CD4-positive, alpha-beta T cell treated with Interleukin-15 for 1 hour (primary cell): ENCODE data around the gene POFUT2.

Experiments used
- DNase-seq: peaks from one replicate; pipeline ENCODE4 v3.0.0-alpha.2; 2020

Gene POFUT2

DNA sequence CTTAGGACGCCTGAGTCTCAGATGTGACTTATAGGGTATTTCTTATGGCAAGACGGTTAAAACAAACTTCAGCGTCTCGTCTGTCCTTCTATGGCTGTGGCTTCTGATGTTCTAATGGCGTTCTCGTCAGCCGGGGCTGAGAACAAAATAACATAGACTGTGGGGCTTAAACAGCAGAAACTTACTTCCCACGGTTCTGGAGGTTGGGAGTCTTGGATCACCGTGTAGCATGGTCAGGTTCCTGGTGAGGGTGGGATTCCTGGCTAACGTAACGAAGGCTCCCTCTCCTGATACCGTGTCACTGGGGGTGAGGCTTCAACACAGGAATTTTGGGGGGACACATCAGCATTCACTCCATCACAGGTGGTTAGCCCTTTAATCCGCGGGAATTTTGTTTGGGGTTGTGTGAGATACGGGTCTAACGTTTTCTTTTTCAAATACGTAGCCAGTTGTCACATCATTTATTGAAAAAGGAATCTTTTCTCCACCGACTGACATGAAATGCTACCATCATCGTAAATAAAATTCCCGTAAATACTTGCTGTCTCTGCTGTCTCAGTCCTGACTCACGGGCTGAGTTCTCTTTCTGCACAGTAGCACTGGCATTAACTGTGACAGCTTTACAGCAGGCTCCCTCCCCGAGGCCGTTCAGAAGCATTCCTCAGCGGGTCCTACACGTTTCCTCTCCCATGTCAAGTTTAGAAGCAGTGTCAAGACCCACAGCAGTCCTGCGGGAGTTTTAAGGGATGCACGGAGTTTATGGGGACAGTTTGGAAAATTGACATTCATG is 8.1 kb upstream of the POFUT2 start:
- DNase-seq: no peak

- no peak for DNase-seq
Observed at GRCh38 chr21:45294509-45295291, 7.0 kb upstream of the POFUT2 start.

- no peak for DNase-seq
Observed at GRCh38 chr21:45293726-45294401, 6.2 kb upstream of the POFUT2 start.

GRCh38 chr21:45293220-45293725 is 5.6 kb upstream of the POFUT2 start:
- no peak for DNase-seq

DNA sequence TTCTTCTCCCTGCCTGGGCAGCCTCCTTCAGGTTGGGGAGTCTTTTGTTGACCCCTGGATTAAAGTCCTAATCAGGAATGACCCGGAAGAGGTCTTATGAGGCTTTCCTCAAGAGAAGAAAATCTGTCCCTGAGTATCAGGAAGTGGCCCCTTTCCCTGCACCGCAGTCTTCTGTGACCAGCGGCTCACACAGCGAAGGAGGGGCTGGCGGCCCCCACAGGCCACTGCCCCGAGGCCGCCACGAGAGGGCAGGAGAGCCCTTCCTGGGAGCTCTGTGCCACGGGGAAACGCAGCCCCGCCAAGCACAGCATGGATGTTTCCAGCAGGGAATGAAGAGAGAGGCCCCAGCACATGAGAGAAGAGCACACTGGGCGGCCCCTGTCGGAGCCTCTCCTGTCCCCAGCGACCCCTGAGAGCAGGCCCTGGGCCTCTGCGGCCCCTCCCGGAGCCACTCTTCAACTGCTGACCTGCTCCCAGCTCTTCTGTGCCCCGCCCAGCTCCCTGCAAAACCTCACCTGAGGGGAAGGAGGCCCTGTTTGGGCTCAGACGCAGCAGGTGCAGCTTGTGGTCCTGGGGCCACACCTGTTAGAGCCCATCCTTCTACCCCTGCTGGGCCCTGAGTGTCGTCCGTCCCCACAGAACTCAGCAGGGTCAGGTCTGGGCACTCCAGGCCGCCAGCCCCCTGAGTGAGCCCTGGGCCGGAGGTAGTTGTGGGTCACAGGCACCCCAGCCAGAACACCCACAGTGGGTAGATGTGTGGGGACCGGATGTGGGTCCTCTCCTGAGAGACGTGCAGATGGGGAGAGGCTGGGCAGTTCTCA is 4.9 kb upstream of the POFUT2 start:
- DNase-seq: peak; percentile 74

DNA sequence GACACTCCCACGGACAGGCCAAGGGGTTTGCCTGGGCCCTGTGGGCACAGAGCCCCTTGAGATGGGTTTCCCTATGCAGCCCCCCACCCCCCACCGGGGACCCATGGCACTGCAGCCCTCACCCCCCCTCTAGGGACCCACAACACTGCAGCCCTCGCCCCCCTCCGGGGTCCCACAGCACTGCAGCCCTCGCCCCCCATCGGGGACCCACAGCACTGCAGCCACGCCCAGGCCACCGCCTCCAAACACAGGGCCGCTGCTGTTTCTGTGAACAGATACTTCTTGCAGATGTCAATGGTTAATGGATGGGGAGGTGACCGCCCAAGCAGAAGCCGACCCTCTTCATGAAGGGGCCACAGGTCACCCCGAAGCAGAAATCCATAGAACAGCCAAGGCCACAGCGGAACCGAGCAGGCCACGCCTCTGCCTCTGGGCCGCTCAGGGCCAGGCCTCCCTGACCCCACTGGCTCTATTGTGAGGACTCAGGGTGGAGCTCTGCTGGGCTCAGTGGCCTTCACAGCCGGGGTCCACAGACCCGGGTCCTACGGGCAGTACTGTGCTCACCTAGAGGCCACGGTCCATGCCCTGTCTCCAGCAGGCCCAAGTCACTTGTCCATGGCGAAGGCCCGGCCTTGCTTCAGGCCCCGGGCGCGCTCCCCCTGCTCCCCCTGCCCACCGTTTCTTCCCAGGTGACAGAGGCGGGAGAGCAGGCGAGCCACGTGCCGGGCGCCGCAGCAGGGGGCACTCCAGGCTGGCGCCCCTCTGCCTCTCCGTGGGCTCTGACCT is 4.1 kb upstream of the POFUT2 start:
- DNase-seq: no peak

GRCh38 chr21:45290948-45291612 is 3.4 kb upstream of the POFUT2 start:
- no peak for DNase-seq

GRCh38 chr21:45289655-45290515 is 2.2 kb upstream of the POFUT2 start:
- DNase-seq: no peak

GRCh38 chr21:45289134-45289533 is 1.4 kb upstream of the POFUT2 start:
- no peak for DNase-seq

DNA sequence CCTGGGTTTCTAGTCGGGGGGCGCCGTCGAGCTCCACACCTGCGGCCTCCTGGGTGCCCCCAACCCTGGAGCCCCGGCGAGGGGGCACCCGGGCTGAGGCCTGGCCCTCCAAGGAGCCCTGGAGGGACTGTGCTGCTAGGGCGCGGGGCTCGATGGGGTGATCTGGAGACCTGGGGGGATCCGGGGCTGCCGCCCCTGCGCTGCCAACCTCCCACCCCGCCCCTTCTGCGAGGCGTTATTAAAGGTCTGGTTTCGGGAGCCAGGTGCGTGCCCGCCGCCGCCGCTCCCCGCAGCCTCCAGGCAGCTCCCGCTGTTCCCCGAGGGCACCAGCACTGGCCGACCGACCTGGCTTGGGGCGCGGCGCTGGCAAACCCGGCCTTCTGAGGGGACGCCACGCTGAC is 746 bp upstream of the POFUT2 start:
- no peak for DNase-seq

DNA sequence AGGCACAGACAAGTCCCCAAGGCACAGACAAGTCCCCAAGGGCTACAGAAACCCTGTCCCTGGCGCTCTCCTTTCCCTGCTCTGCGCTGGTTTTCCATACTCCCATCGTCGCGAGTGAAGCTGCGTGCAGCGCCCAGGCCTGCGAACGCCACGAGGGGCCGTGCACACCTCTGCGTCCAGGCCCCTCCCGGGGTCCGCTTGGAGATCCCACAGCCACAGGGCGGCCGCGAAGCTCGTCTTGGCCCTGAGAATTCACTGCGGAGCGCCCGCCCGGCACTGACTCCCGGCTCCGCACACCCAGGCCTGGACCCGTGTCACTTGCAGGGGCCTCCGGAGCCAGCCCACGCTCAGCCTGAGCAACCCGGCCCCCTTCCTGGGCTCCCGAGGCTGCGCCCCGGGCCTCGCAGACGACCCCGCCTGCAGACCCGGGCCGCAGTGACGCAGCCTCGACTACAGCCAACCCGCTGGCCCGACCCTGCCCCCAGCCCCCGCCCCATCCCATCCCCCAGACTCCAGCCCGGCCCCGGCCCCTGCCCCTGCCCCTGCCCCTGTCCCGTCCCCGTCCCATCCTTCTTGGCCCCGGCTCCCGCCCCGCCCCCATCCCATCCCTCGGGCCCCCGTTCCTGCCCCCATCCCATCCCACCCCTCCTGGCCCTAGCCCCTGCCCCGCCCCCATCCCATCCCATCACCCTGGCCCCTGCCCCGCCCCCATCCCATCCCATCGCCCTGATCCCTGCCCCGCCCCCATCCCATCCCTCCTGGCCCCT is 841 bp downstream of the POFUT2 start:
- DNase-seq: peak; percentile 6

DNA sequence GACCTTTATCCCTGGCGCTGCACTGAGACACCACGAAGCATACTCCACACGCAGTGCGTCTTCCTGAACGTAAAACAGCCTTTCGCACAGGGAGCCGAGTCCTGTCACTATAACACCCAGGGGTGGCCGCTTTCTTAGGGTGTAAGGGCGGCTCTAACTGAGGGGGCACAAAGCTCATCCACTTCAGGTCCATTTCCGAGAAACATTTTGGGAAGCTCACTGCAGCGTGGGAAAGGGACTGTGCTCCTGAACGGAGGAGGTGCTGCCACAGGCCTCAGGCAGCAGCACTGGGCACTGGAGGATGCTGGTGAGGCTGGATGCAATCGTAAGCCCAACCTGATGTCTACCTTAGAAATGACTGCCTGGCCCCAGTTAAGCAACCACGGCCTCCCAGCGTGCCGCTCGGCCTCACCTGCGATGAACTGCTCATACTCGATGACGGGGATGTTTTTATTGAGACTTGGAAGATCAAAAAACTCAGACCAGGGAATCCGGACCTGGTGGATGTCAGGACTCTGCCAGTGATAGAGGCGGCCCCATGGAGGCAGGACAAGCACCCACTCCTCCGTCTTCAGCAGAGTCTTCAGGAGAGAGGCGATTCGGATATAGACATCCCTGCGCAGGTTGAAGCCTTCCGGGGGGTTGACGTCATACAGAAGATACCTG is 2.3 kb downstream of the POFUT2 start:
- DNase-seq: peak; percentile 13

GRCh38 chr21:45284456-45284741 is 3.3 kb downstream of the POFUT2 start:
- no peak for DNase-seq

DNA sequence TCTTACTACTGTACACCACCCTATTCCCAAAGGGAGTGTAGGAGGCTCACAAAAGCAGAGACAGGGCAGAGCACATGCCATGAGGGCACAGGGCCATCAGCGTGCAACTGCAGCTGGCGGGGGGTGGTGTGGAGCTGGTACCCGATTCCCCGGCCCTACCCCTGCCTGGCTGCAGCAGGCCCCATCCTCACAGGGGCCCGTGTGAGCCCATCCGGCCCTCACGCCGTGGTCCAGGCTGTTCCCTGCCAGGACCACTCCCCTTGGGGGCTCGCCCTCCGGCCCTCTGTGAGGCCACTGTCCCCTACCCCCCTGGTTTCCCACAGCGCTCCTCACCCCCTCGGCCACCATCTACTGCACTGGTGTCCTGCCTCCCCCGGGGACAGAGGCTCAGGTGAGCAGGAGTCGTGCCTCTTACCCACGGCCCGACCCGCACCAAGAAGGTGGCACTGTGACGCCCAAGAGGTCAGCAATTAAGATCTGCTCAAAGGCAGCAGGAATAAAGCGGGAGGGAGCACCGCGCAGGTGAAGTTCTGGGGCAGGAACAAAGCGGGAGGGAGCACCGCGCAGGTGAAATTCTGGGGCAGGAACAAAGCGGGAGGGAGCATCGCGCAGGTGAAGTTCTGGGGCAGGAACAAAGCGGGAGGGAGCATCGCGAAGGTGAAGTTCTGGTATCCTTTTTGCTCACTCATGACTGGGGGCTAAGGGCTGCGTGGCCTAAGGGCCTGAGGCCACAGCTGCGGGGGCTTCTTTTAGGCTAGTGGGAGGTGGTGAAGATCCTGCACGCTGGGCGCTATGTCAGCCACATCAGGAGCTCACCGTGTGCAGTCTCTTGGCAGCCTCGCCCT is 3.9 kb downstream of the POFUT2 start:
- no peak for DNase-seq

DNA sequence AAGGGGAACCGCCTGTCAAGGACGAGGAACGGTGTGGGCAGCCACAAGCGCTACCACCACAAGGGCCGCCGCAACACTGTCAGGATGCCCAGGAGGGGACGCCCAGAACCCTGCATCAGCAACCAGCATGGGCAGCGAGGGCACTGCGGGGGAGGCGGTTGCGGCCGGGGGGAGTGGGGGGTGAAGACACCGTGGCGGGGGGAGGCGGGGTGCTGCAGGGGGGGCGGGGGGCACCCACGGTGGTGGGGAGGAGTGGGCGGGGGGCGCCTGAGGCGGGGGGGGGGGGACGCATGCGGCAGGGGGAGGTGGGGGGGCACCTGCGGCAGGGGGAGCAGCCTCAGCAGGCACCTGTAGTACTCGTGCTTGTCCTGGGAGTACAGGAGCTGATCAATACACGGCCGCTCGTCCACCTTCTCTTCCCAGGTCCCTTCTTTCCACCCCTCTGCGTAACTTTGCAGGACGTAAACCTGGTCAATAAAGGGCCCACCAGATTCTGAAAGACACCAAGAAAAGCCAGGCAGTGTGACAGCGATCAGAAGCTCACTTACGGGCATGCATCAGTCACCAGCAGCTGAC is 4.6 kb downstream of the POFUT2 start:
- DNase-seq: peak; percentile 13

- DNase-seq: no peak
Observed at GRCh38 chr21:45282283-45283034, 5.2 kb downstream of the POFUT2 start.
